HL-60 (cell line): ENCODE measurements around the gene ZNF248.

ENCODE experiments used
- DNase-seq, 2 experiments: peaks; one replicate each; pipeline ENCODE4 v3.0.0-alpha.2; 2010 to 2020; ENCODE audit warnings: low read depth in 1 of 2, low spot score in 1 of 2
- H3K27ac ChIP-seq: fragments of 250-450 bp; sonication (Bioruptor Pico); replicated peaks from 2 replicates; pipeline ENCODE4 v1.5.1; 2020; ENCODE audit warnings: mild to moderate bottlenecking, moderate library complexity
- H3K27me3 ChIP-seq: fragments of 250-450 bp; sonication (Bioruptor Pico); 2 replicates; pipeline ENCODE4 v1.5.1; 2021; ENCODE audit warnings: mild to moderate bottlenecking, moderate library complexity; ENCODE audit not compliant: insufficient read depth, poor library complexity, severe bottlenecking
- H3K4me3 ChIP-seq: replicated peaks from 2 replicates; pipeline ENCODE4 v1.5.1; 2011; ENCODE audit warnings: mild to moderate bottlenecking, control low read depth, low read length; ENCODE audit not compliant: insufficient read depth
- GABPA ChIP-seq: IDR thresholded peaks from 2 replicates; pipeline ENCODE4 v1.6.1; 2012; ENCODE audit warnings: low read depth
- POLR2AphosphoS5 ChIP-seq: IDR thresholded peaks from 2 replicates; pipeline ENCODE4 v1.6.1; 2012; ENCODE audit warnings: low read depth
- REST ChIP-seq: IDR thresholded peaks from 2 replicates; pipeline ENCODE4 v1.6.1; 2012; ENCODE audit warnings: low read depth; ENCODE audit not compliant: insufficient replicate concordance
- SPI1 ChIP-seq: IDR thresholded peaks from 2 replicates; pipeline ENCODE4 v1.6.1; 2012; ENCODE audit warnings: low read depth, mild to moderate bottlenecking, borderline replicate concordance
- TF ChIP-seq, protein P1 (sequence below): IDR thresholded peaks from one replicate; pipeline ENCODE4 v1.5.1; 2011; ENCODE audit warnings: low read length, control low read depth, inconsistent platforms; ENCODE audit not compliant: insufficient read depth

Gene ZNF248

GRCh38 chr10:37856881-37857286 is 526 bp downstream of the ZNF248 start:
- DNase-seq = peak; percentile 8 to 37
- H3K27ac ChIP-seq = peak overlapping the region; percentile 93

GRCh38 chr10:37855636-37856035 is 1.8 kb downstream of the ZNF248 start:
- TF ChIP-seq SPI1 (no peak), GABPA (no peak), REST (no peak), POLR2AphosphoS5 (no peak)
- TF ChIP-seq, protein P1, sequence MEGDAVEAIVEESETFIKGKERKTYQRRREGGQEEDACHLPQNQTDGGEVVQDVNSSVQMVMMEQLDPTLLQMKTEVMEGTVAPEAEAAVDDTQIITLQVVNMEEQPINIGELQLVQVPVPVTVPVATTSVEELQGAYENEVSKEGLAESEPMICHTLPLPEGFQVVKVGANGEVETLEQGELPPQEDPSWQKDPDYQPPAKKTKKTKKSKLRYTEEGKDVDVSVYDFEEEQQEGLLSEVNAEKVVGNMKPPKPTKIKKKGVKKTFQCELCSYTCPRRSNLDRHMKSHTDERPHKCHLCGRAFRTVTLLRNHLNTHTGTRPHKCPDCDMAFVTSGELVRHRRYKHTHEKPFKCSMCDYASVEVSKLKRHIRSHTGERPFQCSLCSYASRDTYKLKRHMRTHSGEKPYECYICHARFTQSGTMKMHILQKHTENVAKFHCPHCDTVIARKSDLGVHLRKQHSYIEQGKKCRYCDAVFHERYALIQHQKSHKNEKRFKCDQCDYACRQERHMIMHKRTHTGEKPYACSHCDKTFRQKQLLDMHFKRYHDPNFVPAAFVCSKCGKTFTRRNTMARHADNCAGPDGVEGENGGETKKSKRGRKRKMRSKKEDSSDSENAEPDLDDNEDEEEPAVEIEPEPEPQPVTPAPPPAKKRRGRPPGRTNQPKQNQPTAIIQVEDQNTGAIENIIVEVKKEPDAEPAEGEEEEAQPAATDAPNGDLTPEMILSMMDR = no peak
- DNase-seq = no peak
- H3K27me3 ChIP-seq = no peaks in the 10 kb centered on the region
- no peak overlapping the region for H3K27ac ChIP-seq
- no peak overlapping the region for H3K4me3 ChIP-seq

More at GRCh38 chr10:37856881-37857286, 526 bp downstream of the ZNF248 start:
- H3K4me3 ChIP-seq = peak overlapping the region; percentile 79
- H3K27me3 ChIP-seq = no peaks in the 10 kb centered on the region
- TF ChIP-seq GABPA = no peak
- TF ChIP-seq REST = no peak
- no peak for TF ChIP-seq SPI1
- TF ChIP-seq, protein P1 = no peak
- TF ChIP-seq POLR2AphosphoS5 = no peak

DNA sequence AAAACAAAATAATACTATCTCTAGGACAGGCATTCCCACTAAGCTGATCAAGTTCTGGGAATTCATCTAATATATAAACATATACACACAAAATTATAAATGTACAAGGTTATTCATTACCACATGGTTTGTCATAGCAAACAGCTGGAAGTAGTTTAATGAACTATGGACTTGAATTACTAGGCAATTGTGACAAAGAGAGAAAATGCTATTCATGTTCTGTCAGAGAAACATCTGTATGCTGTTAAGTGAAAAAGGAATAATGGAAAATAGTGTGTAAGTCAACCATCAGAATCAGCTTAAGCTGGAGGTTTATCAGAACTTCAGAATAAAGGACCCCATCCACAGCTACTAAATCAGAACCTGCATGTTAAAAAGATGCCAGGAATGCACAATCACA is 2.8 kb downstream of the ZNF248 start:
- no peak for DNase-seq
- no peaks in the 10 kb centered on the region for H3K27me3 ChIP-seq
- TF ChIP-seq SPI1 (no peak), GABPA (no peak), POLR2AphosphoS5 (no peak), REST (no peak)
- TF ChIP-seq, protein P1 = no peak
- H3K27ac ChIP-seq = no peak overlapping the region
- H3K4me3 ChIP-seq = no peak overlapping the region
